BJ (cell line): ENCODE data around the gene ETS1. TPM values are rescaled to one million over a fixed set of nuclear protein-coding genes. Genes with fewer than 3 reads are reported as not detected.

Experiments used
- CTCF ChIA-PET: fragments of 350-600 bp; formaldehyde crosslinking; extraction: SDS; loops from one replicate; lab custom pipeline; 2021; ENCODE audit warnings: antibody characterized with exemption, inconsistent platforms; lab: Yijun Ruan, JAX
- POLR2A ChIA-PET: fragments of 300-600 bp; sonication (Branson Sonifier 250); formaldehyde crosslinking; extraction: SDS; loops from one replicate; lab custom pipeline; 2021; ENCODE audit warnings: antibody characterized with exemption; lab: Charles Lee
- DNase-seq: peaks from one replicate; pipeline ENCODE4 v3.0.0-alpha.2; 2011; ENCODE audit warnings: low read depth
- H3K27me3 ChIP-seq: 2 replicates; pipeline ENCODE4 v1.6.0; 2011; ENCODE audit warnings: low read length; ENCODE audit not compliant: control insufficient read depth, insufficient read depth
- H3K36me3 ChIP-seq: 2 replicates; pipeline ENCODE4 v1.5.1; 2011; ENCODE audit warnings: low read length; ENCODE audit not compliant: control insufficient read depth, insufficient read depth
- H3K4me3 ChIP-seq: 2 replicates; pipeline ENCODE4 v1.5.1; 2011; ENCODE audit warnings: low read depth, mild to moderate bottlenecking, control low read depth, low read length
- CTCF ChIP-seq: IDR thresholded peaks from 2 replicates; pipeline ENCODE4 v1.5.1; 2011; ENCODE audit warnings: low read depth, mild to moderate bottlenecking, control low read depth, inconsistent platforms, low read length, moderate library complexity; ENCODE audit not compliant: insufficient read depth
- polyA plus RNA-seq: library from polyadenylated mRNA; depleted of rRNA; stranded (reverse); fragments of >200 nt; gene quantifications from 2 replicates; pipeline ENCODE4 v1.2.3, GENCODE V29; 2011

The ETS1 gene
- polyA plus RNA-seq, 1 experiment = 38.5 TPM

GRCh38 chr11:128487978-128488377 lies 99.4 kb downstream of the ETS1 start:
- DNase-seq = no peak
- CTCF ChIA-PET = interaction anchor here (0.9 to 2.5 kb wide), 3 partner anchors 14 to 198 kb away, joined by 3 to 9 read pairs (median 4); no protein-coding TSS in a partner anchor
- Histone ChIP-seq H3K36me3 (peaks cover 20% of the 10 kb centered on the region), H3K27me3 (no peaks in the 10 kb centered on the region), H3K4me3 (no peak overlapping the region)
- POLR2A ChIA-PET = no interaction called here
- TF ChIP-seq CTCF = no peak

GRCh38 chr11:128484172-128484571 lies 103.2 kb downstream of the ETS1 start:
- H3K27me3 ChIP-seq = no peaks in the 10 kb centered on the region
- H3K36me3 ChIP-seq = peaks cover 22% of the 10 kb centered on the region
- ChIA-PET CTCF (no interaction called here), POLR2A (no interaction called here)
- no peak overlapping the region for H3K4me3 ChIP-seq
- TF ChIP-seq CTCF = no peak
- no peak for DNase-seq

- Histone ChIP-seq H3K36me3 (peaks cover 19% of the 10 kb centered on the region), H3K27me3 (no peaks in the 10 kb centered on the region), H3K4me3 (no peak overlapping the region)
- CTCF ChIA-PET = no interaction called here
- POLR2A ChIA-PET = no interaction called here
- TF ChIP-seq CTCF = no peak
- DNase-seq = no peak
Observed at GRCh38 chr11:128483211-128483788, 104.1 kb downstream of the ETS1 start.

- TF ChIP-seq CTCF = no peak
- ChIA-PET CTCF (interaction anchor here (0.9 kb wide), 1 partner anchor 148 kb away, joined by 3 read pairs; no protein-coding TSS in a partner anchor), POLR2A (no interaction called here)
- Histone ChIP-seq H3K27me3 (no peaks in the 10 kb centered on the region), H3K36me3 (peaks cover 19% of the 10 kb centered on the region), H3K4me3 (no peak overlapping the region)
- no peak for DNase-seq
Observed at GRCh38 chr11:128482512-128483191, 104.7 kb downstream of the ETS1 start.

DNA sequence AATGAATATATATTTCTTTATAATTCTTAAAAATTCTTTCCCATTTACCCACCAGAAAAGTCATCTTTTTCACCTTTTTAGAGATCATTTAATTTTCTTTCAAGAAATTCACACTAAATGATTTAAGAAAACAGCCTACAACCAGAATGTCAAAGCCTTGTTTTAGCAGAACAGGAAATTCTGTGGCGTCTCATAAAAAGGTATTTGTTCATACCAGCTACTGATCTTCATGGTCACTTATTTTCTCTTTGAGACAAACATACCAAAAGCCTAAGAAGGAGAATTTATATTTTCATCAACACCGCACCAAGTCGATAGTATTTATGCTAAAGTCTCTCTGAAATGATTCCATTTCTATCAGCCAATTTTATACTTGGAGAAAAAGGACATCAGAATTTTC lies 105.3 kb downstream of the ETS1 start:
- Histone ChIP-seq H3K27me3 (no peaks in the 10 kb centered on the region), H3K4me3 (no peak overlapping the region), H3K36me3 (peaks cover 19% of the 10 kb centered on the region)
- no peak for TF ChIP-seq CTCF
- POLR2A ChIA-PET = no interaction called here
- DNase-seq = no peak
- CTCF ChIA-PET = interaction anchor here (0.9 kb wide), 1 partner anchor 149 kb away, joined by 3 read pairs; no protein-coding TSS in a partner anchor
